D721Med (cell line): ENCODE results near the gene PPOX.
A peak's percentile ranks its signal among the peaks of the same experiment; 100 is the strongest.

Source experiments
- DNase-seq: peaks from one replicate; pipeline ENCODE4 v3.0.0; 2011; ENCODE audit warnings: low spot score; ENCODE audit not compliant: insufficient read length
- FAIRE-seq: peaks from 2 replicates; lab custom pipeline; 2011; peaks lifted over from hg19 to GRCh38; lab: Jason Lieb, UNC
- CTCF ChIP-seq: IDR thresholded peaks from 2 replicates; pipeline ENCODE4 v1.5.1; 2012; ENCODE audit warnings: mild to moderate bottlenecking, control low read depth; ENCODE audit not compliant: insufficient read depth; ENCODE audit errors: missing control alignments

The PPOX gene

GRCh38 chr1:161198897-161199431, 32.7 kb downstream of the PPOX start, which contains the start of gene ADAMTS4:
ADAMTS4 (minus strand) TSS chr1:161199054; CDS start chr1:161198627, 427 bp downstream.
- DNase-seq (no peak), FAIRE-seq (no peak)
- TF ChIP-seq CTCF: no peak

GRCh38 chr1:161199506-161200139, 33.4 kb downstream of the PPOX start:
- TF ChIP-seq CTCF: no peak
- FAIRE-seq: no peak
- DNase-seq: no peak

- TF ChIP-seq CTCF: no peak
- DNase-seq: no peak
- FAIRE-seq: no peak
Observed at GRCh38 chr1:161200421-161200991, 34.3 kb downstream of the PPOX start.

- TF ChIP-seq CTCF: no peak
- no peak for FAIRE-seq
- no peak for DNase-seq
Observed at GRCh38 chr1:161200992-161201835, 35.0 kb downstream of the PPOX start.

- DNase-seq (peak; percentile 92), FAIRE-seq (peak; percentile 87)
- peak; percentile 40 for TF ChIP-seq CTCF
Observed at GRCh38 chr1:161201836-161202712, 35.8 kb downstream of the PPOX start, which contains the start of gene NDUFS2. NDUFS2 (plus strand) TSS chr1:161202367; CDS start chr1:161202386, 19 bp downstream.

GRCh38 chr1:161206411-161207140, 40.4 kb downstream of the PPOX start:
- no peak for TF ChIP-seq CTCF
- no peak for DNase-seq
- no peak for FAIRE-seq
